ENCODE measurements around the gene SDK1. TPM values are rescaled to one million over a fixed set of nuclear protein-coding genes. Genes with fewer than 3 reads are reported as not detected.

SDK1 gene
- total RNA-seq, 1 experiment from 2014 or later: 1.7 TPM

- DNase-seq (ENCODE audit: extremely low read depth, low read depth): no peak
Measured at GRCh38 chr7:4179688-4180380, 878.8 kb downstream of the SDK1 start.

DNA sequence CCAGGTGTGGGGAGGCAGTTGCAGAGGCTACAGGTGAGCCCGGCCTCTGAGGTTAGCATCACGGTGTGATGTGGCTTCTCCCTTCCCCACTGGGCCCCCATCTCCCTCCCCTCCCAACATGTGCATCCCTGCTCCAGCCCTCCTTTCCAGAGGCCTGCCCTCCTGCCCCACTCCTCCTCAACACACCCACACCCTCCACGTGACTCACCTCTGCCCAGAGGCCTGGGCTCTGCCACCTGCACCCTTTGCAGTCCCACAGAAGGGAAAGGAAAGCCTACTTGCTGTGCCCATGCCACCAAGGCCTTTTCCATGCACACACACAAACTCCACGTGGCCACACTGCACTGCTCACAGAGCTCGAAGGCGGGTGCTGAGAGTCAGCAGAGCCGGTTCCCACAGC, 880.4 kb downstream of the SDK1 start:
- DNase-seq (ENCODE audit: extremely low read depth, low read depth): no peak

DNA sequence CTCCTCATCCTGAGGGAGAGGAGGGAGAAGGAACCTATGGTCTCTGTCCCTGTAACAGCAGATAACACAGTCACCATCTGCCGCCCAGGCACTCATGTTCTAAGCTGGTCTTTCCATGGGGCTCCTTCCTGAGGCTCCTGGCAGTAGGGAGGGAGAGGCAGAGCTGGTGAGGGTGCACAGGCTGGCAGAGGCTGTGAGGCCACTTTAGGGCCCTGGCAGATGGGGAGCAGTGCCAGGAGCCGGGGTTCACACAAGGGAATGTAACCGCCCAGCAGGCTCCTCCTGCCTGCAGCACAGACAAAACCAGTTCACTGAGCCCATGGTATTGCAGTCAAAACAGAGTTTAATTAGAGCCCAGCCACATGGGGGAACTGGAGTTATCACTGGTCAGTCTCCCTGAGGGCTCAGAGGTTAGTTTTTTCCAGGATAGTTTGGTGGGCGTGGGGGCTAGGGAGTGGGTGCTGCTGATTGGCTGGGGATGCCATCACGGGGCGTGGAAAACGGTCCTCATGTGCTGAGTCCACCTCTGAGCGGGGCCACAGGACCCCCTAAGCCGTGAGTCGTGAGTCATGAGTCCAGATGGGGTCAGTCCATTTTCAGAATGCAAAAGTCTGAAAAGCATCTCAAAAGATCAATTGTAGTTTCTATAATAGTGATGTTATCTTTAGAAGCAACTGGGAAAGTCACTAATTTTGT, 881.7 kb downstream of the SDK1 start:
- DNase-seq (ENCODE audit: extremely low read depth, low read depth): no peak

- no peak for DNase-seq (ENCODE audit: extremely low read depth, low read depth)
Measured at GRCh38 chr7:4184653-4185052, 883.6 kb downstream of the SDK1 start.

- no peak for DNase-seq (ENCODE audit: extremely low read depth, low read depth)
Measured at GRCh38 chr7:4185136-4185535, 884.1 kb downstream of the SDK1 start.

GRCh38 chr7:4185721-4186512, 884.9 kb downstream of the SDK1 start:
- no peak for DNase-seq (ENCODE audit: extremely low read depth, low read depth)

DNA sequence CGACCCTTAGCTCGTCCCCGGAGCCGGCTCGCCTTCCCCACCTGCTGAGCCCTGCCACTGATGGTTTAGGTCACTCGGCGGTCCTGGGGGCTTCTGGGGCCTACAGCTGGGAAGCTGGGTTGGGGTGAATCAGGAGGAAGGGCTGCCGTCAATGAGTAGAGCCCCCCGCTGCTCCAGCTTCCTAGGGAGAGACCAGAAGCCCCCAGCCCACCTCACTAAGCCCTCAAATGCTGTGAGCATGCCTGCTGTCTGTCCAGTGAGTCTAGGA, 885.4 kb downstream of the SDK1 start:
- DNase-seq (ENCODE audit: extremely low read depth, low read depth): no peak

- no peak for DNase-seq (ENCODE audit: extremely low read depth, low read depth)
Measured at GRCh38 chr7:4188651-4189050, 887.6 kb downstream of the SDK1 start.

DNA sequence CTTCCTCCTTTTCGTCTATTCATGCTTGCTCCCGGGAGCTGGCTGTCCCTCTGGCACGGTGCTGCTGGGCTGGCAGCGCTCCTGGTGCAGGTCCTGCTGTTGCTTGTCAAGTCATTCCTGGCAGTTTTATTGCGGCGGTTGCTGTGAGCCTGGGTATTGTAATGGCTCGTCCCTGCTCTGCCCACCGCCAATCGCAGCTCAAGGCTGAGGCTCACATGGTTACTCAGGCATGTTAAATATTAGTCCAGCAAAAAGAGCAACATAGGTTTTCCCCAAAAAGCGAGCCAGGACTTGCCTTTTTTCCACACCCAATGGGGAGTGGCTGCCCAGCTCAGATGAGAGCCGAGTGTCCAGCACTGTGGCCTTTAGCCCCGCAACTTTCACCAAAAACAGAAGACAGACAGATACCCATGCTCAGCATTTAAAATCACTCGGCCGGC, 888.1 kb downstream of the SDK1 start:
- no peak for DNase-seq (ENCODE audit: extremely low read depth, low read depth)

DNA sequence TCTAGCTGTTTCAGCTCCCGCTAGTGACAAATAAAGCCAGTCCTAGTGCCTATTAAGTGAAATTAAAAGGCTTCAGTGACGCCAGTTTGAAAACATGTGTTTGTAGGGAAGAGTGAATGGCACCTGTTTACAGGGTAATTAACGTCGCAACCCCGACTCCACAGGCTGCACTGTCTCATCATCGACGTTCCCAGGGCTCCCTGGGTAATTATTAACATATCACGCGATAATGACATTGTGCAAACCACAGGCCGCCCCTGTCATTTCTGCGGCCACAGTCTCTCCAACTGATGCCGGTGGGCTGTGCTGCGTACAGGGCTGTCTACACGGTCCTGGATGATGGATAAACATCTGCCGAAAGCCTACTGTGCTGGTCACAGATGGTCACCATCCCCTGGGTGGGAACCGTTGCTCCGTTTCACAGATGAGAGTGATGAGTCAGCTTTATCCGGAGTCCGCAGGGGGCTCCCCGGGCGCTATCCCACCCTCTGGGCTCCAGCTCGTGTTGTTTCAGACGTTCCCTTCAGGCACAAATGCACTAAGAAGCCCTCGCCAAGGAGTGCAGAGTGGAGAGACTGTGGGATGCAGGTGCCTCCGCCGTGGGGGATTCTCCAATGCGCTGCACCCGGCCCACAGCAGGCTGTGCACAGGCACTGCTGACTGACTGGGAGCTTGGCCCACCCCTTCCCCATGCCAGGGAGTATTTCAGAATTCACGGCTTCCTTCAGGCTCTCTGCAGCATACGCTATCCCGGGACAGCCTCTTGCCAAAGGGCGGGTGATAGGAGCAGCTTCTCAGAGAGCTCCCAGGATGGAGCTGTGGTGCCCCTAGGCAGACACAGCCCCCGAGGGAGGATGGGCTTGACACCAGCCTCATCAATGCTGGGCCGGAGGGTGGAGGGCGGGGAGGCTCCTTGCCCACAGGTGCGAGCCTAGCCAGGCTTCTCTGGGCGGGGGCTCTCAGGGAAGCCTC, 889.2 kb downstream of the SDK1 start:
- no peak for DNase-seq (ENCODE audit: extremely low read depth, low read depth)

GRCh38 chr7:4191046-4191445, 890.0 kb downstream of the SDK1 start:
- no peak for DNase-seq (ENCODE audit: extremely low read depth, low read depth)

GRCh38 chr7:4191525-4191924, 890.5 kb downstream of the SDK1 start:
- no peak for DNase-seq (ENCODE audit: extremely low read depth, low read depth)

- DNase-seq (ENCODE audit: extremely low read depth, low read depth): no peak
Measured at GRCh38 chr7:4195660-4196059, 894.6 kb downstream of the SDK1 start.

GRCh38 chr7:4196121-4196819, 895.2 kb downstream of the SDK1 start:
- no peak for DNase-seq (ENCODE audit: extremely low read depth, low read depth)

DNA sequence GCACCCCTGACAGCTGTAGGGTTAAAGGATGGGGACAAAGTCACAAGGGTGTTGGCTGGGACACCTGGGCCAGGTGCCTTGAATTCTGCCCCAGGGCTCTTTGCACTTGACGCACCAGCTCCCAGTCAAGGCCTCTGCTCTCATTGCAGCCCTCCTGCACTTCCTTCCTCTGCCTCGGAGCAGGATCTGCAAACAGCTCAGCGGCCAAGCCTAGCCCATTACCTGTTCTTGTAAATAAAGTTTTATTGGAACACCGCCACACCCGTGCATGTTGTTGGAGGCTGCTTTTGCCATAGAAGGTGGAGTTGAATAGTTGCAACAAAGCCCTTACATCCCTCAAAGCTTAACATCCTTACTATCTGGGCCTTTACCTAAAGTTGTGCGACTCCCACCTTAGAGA, 897.2 kb downstream of the SDK1 start:
- no peak for DNase-seq (ENCODE audit: extremely low read depth, low read depth)

- no peak for DNase-seq (ENCODE audit: extremely low read depth, low read depth)
Measured at GRCh38 chr7:4200546-4201094, 899.6 kb downstream of the SDK1 start.

DNA sequence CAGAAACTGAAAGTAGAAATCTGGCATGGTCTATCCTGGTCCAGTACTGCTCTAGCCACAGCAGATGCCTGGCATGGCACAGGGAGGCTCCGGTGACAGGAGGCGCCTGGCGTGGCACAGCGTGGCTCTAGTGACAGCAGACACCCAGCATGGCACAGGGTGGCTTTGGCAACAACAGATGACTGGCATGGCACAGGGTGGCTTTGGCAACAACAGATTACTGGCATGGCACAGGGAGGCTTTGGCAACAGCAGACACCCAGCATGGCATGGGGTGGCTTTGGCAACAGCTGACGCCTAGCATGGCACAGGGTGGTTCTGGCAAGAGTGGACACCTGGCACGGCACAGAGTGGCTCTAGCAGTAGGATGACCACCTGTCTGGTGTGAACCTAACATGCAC, 900.5 kb downstream of the SDK1 start:
- no peak for DNase-seq (ENCODE audit: extremely low read depth, low read depth)

GRCh38 chr7:4202154-4202736, 901.2 kb downstream of the SDK1 start:
- no peak for DNase-seq (ENCODE audit: extremely low read depth, low read depth)

GRCh38 chr7:4202954-4203353, 901.9 kb downstream of the SDK1 start:
- no peak for DNase-seq (ENCODE audit: extremely low read depth, low read depth)

Measured in NCI-H460 (cell line).